K562 (cell line): ENCODE data around the gene MAST4.

Experiments
- ADNP ChIP-seq: fragments of 200-800 bp; sonication (Bioruptor generic); IDR thresholded peaks from 2 replicates; pipeline ENCODE4 v1.6.1; 2016; ENCODE audit warnings: missing genetic modification characterization, missing compliant biosample characterization
- CREM ChIP-seq: IDR thresholded peaks from 2 replicates; pipeline ENCODE4 v1.6.1; 2014; ENCODE audit warnings: antibody characterized with exemption, low read depth

- TF ChIP-seq CREM (no peak), ADNP (tag) (no peak)
Measured at GRCh38 chr5:67200809-67201562, 604.8 kb downstream of the MAST4 start.
